Vagina (tissue), 2 donors: ENCODE results near the gene OR10G7. TPM values are rescaled to one million over a fixed set of nuclear protein-coding genes. Genes with fewer than 3 reads are reported as not detected.

ENCODE experiments used
- DNase-seq, 2 donors: peaks; one replicate each; pipeline ENCODE4 v3.0.0-alpha.2; 2017; ENCODE audit errors: extremely low spot score in 2 of 2
- H3K27ac ChIP-seq: fragments of 200-600 bp; sonication (generic); one replicate; pipeline ENCODE4 v1.5.1; 2019
- H3K27me3 ChIP-seq: fragments of 200-600 bp; sonication (generic); one replicate; pipeline ENCODE4 v1.5.1; 2019
- H3K36me3 ChIP-seq, 2 donors: fragments of 200-600 bp; sonication (generic); one replicate each; pipeline ENCODE4 v1.5.1; 2017 to 2019
- H3K4me1 ChIP-seq: fragments of 200-600 bp; sonication (generic); one replicate; pipeline ENCODE4 v1.5.1; 2019
- H3K4me3 ChIP-seq, 2 donors: fragments of 200-600 bp; sonication (generic); 1 replicate in 1 of 2; 2 replicates in 1 of 2; pipeline ENCODE4 v1.5.1; 2016 to 2019
- H3K9me3 ChIP-seq: fragments of 200-600 bp; sonication (generic); one replicate; pipeline ENCODE4 v1.5.1; 2019
- POLR2A ChIP-seq, 2 donors: fragments of 450-650 bp; IDR thresholded peaks; one replicate each; pipeline ENCODE4 v1.6.1; 2017; ENCODE audit warnings: antibody characterized with exemption in 2 of 2, mild to moderate bottlenecking in 2 of 2, moderate library complexity in 2 of 2
- POLR2AphosphoS5 ChIP-seq, 2 donors: sonication (generic); formaldehyde crosslinking; IDR thresholded peaks; one replicate each; pipeline ENCODE4 v1.9.0; 2017; ENCODE audit warnings: antibody characterized with exemption in 2 of 2, mild to moderate bottlenecking in 2 of 2, low read depth in 1 of 2; ENCODE audit not compliant: insufficient read depth in 1 of 2
- intact Hi-C: fragments of 100-400 bp; cut with DNase I; formaldehyde crosslinking; loops from one replicate; pipeline ENCODE4 v1.15.1; 2023
- total RNA-seq: library from RNA; depleted of rRNA; stranded (reverse); fragments of >200 nt; gene quantifications from one replicate; pipeline ENCODE4 v1.2.3, GENCODE V29; 2016
- TF ChIP-seq, protein P1 (sequence below), 3 experiments: fragments of 450-650 bp in 2 of 3; fragments of 200-600 bp in 1 of 3; sonication (generic) in 1 of 3; IDR thresholded peaks; one replicate each; pipeline ENCODE4 v1.5.1; 2017 to 2019; ENCODE audit warnings: antibody characterized with exemption in 3 of 3, mild to moderate bottlenecking in 2 of 3, moderate library complexity in 2 of 3

Gene OR10G7
- total RNA-seq, 1 donor from 2014 or later, result not detected

DNA sequence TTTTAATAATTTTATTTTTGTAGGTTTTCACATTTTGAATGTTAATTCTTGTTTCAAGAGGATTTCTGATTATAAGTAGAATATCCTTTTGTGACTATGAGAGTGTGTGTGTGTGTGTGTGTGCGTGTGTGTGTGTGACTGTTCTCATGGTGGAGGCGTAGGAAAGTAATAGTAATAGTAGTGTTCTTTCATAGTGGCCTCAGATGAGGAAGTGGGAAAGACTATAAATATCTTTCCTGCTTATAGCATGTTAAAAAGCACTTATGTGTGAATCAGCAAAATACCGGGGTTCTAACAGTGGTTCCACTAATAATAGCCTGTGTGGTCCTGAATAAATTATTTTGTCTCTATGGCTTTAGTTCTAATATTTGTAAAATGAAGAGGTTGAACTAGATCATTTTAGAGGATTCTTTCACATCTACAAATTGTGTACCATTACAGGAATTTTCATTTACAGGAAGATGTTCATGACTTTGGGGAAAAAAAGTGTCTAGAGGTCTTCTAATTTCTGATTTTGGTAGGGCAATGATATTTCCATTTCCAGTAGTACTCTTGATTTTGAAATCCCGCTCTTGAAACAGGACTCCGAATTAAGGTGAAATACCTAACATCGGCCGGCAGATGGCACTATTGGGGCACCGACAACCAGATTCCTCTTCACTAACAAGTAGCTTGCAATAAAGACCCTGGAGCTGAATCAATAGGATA, 29.9 kb upstream of the OR10G7 start:
- peaks cover 3% of the 10 kb centered on the region for H3K4me1 ChIP-seq
- H3K4me3 ChIP-seq, result no peak overlapping the region
- peaks cover 3% of the 10 kb centered on the region for H3K27me3 ChIP-seq
- H3K27ac ChIP-seq, result no peak overlapping the region
- H3K9me3 ChIP-seq, result no peaks in the 10 kb centered on the region
- no peak for DNase-seq
- intact Hi-C loops, result no loop called here
- no peaks in the 10 kb centered on the region for H3K36me3 ChIP-seq
- TF ChIP-seq, protein P1, sequence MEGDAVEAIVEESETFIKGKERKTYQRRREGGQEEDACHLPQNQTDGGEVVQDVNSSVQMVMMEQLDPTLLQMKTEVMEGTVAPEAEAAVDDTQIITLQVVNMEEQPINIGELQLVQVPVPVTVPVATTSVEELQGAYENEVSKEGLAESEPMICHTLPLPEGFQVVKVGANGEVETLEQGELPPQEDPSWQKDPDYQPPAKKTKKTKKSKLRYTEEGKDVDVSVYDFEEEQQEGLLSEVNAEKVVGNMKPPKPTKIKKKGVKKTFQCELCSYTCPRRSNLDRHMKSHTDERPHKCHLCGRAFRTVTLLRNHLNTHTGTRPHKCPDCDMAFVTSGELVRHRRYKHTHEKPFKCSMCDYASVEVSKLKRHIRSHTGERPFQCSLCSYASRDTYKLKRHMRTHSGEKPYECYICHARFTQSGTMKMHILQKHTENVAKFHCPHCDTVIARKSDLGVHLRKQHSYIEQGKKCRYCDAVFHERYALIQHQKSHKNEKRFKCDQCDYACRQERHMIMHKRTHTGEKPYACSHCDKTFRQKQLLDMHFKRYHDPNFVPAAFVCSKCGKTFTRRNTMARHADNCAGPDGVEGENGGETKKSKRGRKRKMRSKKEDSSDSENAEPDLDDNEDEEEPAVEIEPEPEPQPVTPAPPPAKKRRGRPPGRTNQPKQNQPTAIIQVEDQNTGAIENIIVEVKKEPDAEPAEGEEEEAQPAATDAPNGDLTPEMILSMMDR (IDR thresholded peaks at IDR 0.05), result peak in 1 of 3 experiments; percentile 39
- TF ChIP-seq POLR2A (IDR thresholded peaks at IDR 0.05) (no peak), POLR2AphosphoS5 (IDR thresholded peaks at IDR 0.05; ENCODE audit: insufficient read depth in 1 of 2, low read depth in 1 of 2) (no peak)

DNA sequence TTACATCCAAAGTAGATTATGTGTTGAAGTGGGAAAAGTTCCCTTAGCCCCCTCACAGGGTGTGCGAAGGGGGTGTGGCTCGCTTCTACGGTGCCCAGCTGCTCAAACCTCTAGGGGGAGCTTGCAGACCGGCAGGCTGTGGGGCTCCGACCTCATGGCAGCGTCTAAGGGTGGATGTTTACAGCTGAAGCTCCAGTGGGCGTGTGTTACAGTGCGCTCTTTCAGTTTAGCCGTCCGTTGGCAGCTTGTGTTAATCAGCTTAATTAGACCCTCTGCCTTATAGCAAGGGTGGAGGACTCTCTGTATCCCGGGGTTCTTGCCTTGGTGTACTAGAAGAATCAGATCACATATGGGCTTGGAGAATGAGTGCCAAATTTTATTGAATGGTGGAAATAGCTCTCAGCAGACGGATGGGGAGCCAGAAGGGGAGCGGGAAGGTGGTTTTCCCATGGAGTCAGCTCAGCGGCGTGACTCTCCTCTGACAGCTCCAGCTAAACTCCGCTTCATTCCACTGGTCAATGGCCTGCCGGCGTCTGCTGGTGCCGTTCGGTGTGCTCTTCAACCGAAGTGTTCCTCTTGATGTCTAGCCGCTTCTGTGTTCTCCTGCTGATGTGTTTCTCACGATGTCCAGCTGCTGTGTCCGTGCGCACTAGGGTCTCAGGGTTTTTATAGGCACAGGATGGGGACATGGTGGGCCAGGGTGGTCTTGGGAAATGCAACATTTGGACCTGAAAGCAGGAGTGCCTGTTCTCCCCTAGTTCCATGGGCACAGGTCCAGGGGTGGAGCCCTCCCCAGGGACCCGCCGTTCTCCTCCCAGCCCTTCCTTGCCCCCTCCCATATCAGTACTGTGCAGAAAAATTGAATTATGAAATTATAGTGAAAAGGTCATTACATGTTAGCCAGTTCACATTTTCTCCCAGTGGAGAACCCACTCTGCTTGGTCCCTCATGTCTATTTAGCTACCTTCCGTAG, 28.6 kb upstream of the OR10G7 start:
- intact Hi-C loops, result no loop called here
- DNase-seq, result no peak
- H3K4me3 ChIP-seq, result no peak overlapping the region

DNA sequence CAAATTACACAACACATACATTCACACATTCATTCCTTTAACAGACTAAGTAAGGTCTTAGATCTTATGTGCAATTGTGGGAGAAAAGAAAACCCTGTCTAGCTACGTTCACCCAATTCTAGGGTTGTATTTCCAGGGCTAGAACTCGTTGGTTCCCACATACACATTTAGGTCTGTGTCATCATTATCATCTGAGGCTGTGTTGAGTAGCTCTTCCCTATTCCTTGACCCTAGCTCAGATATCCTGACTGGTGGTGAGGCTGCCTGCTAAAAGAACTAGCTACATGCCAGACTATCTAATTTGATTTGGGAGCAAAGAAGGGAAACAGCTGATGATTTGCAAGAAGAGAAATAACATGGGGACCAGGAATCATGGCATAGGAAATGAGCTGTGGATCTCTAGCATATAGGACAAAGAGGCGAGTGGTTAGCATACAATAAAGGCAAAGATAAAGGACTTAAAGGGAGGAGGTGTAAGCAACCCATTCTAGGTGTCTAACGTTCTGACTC, 27.5 kb upstream of the OR10G7 start:
- H3K4me1 ChIP-seq, result no peaks in the 10 kb centered on the region
- H3K4me3 ChIP-seq, result no peak overlapping the region
- DNase-seq, result no peak
- TF ChIP-seq POLR2AphosphoS5 (IDR thresholded peaks at IDR 0.05; ENCODE audit: insufficient read depth in 1 of 2, low read depth in 1 of 2), result no peak
- TF ChIP-seq POLR2A (IDR thresholded peaks at IDR 0.05), result no peak
- TF ChIP-seq, protein P1 (IDR thresholded peaks at IDR 0.05), result no peak
- H3K36me3 ChIP-seq, result no peaks in the 10 kb centered on the region
- no peak overlapping the region for H3K27ac ChIP-seq
- intact Hi-C loops, result no loop called here
- no peaks in the 10 kb centered on the region for H3K9me3 ChIP-seq
- H3K27me3 ChIP-seq, result peaks cover 3% of the 10 kb centered on the region

More for the DNA sequence above, 28.6 kb upstream of the OR10G7 start:
- Histone ChIP-seq H3K27me3 (peaks cover 3% of the 10 kb centered on the region), H3K4me1 (no peaks in the 10 kb centered on the region), H3K36me3 (no peaks in the 10 kb centered on the region), H3K27ac (no peak overlapping the region), H3K9me3 (no peaks in the 10 kb centered on the region)
- TF ChIP-seq POLR2AphosphoS5 (IDR thresholded peaks at IDR 0.05; ENCODE audit: insufficient read depth in 1 of 2, low read depth in 1 of 2) (no peak), POLR2A (IDR thresholded peaks at IDR 0.05) (no peak)
- TF ChIP-seq, protein P1 (IDR thresholded peaks at IDR 0.05), result no peak

DNA sequence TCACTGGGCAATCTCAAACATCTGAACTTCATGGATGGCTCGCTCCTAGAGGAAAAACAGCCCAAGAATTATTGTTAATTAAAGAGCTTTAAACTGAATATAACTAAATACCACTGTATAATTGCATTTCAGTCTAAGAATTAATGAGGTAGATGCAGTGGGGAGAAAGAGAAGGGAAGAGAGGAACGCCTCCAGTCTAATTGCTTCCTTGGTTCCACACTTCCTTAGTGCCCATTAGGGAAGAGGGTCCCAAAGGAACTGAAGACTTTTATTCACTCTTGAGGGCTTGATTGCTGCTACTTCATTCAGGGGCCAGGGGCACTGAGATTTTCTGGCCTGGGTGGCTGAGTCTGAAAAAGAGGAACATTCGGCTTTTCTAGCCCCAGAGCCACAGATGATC, 11.8 kb upstream of the OR10G7 start:
- DNase-seq, result no peak
- Histone ChIP-seq H3K27me3 (no peaks in the 10 kb centered on the region), H3K9me3 (no peaks in the 10 kb centered on the region), H3K27ac (no peak overlapping the region), H3K4me1 (no peaks in the 10 kb centered on the region), H3K4me3 (no peak overlapping the region), H3K36me3 (no peaks in the 10 kb centered on the region)
- no peak for TF ChIP-seq POLR2AphosphoS5 (IDR thresholded peaks at IDR 0.05; ENCODE audit: insufficient read depth in 1 of 2, low read depth in 1 of 2)
- intact Hi-C loops, result no loop called here

DNA sequence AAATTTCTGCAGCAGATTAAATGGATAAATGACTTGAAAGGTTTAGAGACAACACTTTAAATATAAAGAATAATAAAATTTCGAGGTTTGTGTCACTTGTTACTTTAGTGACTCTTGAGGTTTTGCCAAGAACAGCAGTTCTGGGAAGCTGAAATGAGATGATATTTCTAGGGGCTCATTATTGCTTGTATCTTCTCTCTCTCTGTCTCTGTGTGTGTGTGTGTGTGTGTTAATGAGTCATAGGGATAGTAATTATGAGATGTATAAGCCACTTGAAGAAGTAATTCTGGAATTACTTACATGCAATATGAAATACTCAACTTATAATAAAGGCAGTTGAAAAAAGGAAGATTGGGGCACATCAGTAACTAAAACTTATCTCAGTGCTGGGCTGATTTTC, 9.6 kb upstream of the OR10G7 start:
- H3K27me3 ChIP-seq, result no peaks in the 10 kb centered on the region
- H3K36me3 ChIP-seq, result no peaks in the 10 kb centered on the region
- no peak overlapping the region for H3K4me3 ChIP-seq
- no peaks in the 10 kb centered on the region for H3K4me1 ChIP-seq
- no peak overlapping the region for H3K27ac ChIP-seq
- DNase-seq, result no peak
- TF ChIP-seq POLR2A (IDR thresholded peaks at IDR 0.05), result no peak
- TF ChIP-seq, protein P1 (IDR thresholded peaks at IDR 0.05), result no peak
- no peak for TF ChIP-seq POLR2AphosphoS5 (IDR thresholded peaks at IDR 0.05; ENCODE audit: insufficient read depth in 1 of 2, low read depth in 1 of 2)
- intact Hi-C loops, result no loop called here
- no peaks in the 10 kb centered on the region for H3K9me3 ChIP-seq
